Parathyroid adenoma (tissue), 2 donors: ENCODE measurements around the gene DLGAP4.

Source experiments
- H2AFZ ChIP-seq: fragments of 300-600 bp; sonication (generic); one replicate; pipeline ENCODE4 v1.7.0; 2017; ENCODE audit warnings: antibody characterized with exemption, mild to moderate bottlenecking
- H3K27ac ChIP-seq: fragments of 300-600 bp; sonication (generic); one replicate; pipeline ENCODE4 v1.7.0; 2017
- H3K27me3 ChIP-seq: fragments of 300-600 bp; sonication (generic); one replicate; pipeline ENCODE4 v1.7.0; 2017; ENCODE audit warnings: low read length; ENCODE audit not compliant: control insufficient read depth, insufficient read depth
- H3K36me3 ChIP-seq: fragments of 300-600 bp; sonication (generic); one replicate; pipeline ENCODE4 v1.7.0; 2017; ENCODE audit warnings: low read length; ENCODE audit not compliant: control insufficient read depth, insufficient read depth
- H3K4me1 ChIP-seq: fragments of 300-600 bp; sonication (generic); one replicate; pipeline ENCODE4 v1.7.0; 2017; ENCODE audit warnings: control low read depth
- H3K4me2 ChIP-seq: fragments of 300-600 bp; sonication (generic); one replicate; pipeline ENCODE4 v1.7.0; 2017; ENCODE audit warnings: low read length
- H3K4me3 ChIP-seq: fragments of 300-600 bp; sonication (generic); one replicate; pipeline ENCODE4 v1.7.0; 2017; ENCODE audit warnings: low read depth, low read length
- H3K79me2 ChIP-seq: fragments of 300-600 bp; sonication (generic); one replicate; pipeline ENCODE4 v1.7.0; 2017; ENCODE audit warnings: control low read depth
- H3K9ac ChIP-seq: fragments of 300-600 bp; sonication (generic); one replicate; pipeline ENCODE4 v1.7.0; 2017; ENCODE audit warnings: mild to moderate bottlenecking
- H3K9me3 ChIP-seq: fragments of 300-600 bp; sonication (generic); one replicate; pipeline ENCODE4 v1.7.0; 2017; ENCODE audit warnings: low read length; ENCODE audit not compliant: control insufficient read depth
- TF ChIP-seq, protein P1 (sequence below): fragments of 300-600 bp; sonication (generic); IDR thresholded peaks from one replicate; pipeline ENCODE4 v1.7.0; 2017; ENCODE audit warnings: antibody characterized with exemption, mild to moderate bottlenecking
- donor health status: primary hyperparathyroidism.

The DLGAP4 gene

DNA sequence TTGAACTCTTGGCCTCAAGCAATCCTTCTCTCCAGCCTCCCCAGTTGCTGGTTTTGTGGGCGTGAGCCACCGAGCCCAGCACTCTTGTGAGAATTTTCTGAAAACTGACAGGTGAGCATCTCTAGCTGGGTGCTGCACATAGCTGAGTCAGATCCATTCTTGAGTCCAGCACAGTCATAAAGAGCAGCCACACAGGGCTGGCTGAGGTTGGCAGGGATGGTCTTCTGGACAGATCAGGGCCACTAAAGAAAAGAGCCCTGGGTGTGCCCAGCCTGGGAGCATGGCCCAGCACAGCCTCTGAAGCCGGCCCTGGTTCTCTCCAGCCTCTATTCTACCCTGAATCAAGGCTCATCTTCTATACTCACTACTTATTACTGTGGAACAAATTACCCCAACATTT is 11.5 kb downstream of the DLGAP4 start:
- H3K9me3 ChIP-seq, result no peaks in the 10 kb centered on the region
- H3K79me2 ChIP-seq, result no peaks in the 10 kb centered on the region
- TF ChIP-seq, protein P1, sequence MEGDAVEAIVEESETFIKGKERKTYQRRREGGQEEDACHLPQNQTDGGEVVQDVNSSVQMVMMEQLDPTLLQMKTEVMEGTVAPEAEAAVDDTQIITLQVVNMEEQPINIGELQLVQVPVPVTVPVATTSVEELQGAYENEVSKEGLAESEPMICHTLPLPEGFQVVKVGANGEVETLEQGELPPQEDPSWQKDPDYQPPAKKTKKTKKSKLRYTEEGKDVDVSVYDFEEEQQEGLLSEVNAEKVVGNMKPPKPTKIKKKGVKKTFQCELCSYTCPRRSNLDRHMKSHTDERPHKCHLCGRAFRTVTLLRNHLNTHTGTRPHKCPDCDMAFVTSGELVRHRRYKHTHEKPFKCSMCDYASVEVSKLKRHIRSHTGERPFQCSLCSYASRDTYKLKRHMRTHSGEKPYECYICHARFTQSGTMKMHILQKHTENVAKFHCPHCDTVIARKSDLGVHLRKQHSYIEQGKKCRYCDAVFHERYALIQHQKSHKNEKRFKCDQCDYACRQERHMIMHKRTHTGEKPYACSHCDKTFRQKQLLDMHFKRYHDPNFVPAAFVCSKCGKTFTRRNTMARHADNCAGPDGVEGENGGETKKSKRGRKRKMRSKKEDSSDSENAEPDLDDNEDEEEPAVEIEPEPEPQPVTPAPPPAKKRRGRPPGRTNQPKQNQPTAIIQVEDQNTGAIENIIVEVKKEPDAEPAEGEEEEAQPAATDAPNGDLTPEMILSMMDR, result no peak
- no peak overlapping the region for H3K27ac ChIP-seq
- H2AFZ ChIP-seq, result no peak overlapping the region
- no peak overlapping the region for H3K4me2 ChIP-seq
- no peaks in the 10 kb centered on the region for H3K27me3 ChIP-seq
- no peaks in the 10 kb centered on the region for H3K36me3 ChIP-seq
- no peaks in the 10 kb centered on the region for H3K4me1 ChIP-seq
- H3K4me3 ChIP-seq, result no peak overlapping the region
- no peak overlapping the region for H3K9ac ChIP-seq

- TF ChIP-seq, protein P1, result no peak
- H3K4me3 ChIP-seq, result no peak overlapping the region
- H3K4me2 ChIP-seq, result no peak overlapping the region
- H3K4me1 ChIP-seq, result no peaks in the 10 kb centered on the region
- H3K27ac ChIP-seq, result no peak overlapping the region
- H3K9ac ChIP-seq, result no peak overlapping the region
- no peaks in the 10 kb centered on the region for H3K9me3 ChIP-seq
- no peaks in the 10 kb centered on the region for H3K36me3 ChIP-seq
- H3K27me3 ChIP-seq, result no peaks in the 10 kb centered on the region
- no peaks in the 10 kb centered on the region for H3K79me2 ChIP-seq
- H2AFZ ChIP-seq, result no peak overlapping the region
These were observed 12.0 kb downstream of the DLGAP4 start for GRCh38 chr20:36318166-36318565.

- Histone ChIP-seq H3K9me3 (no peaks in the 10 kb centered on the region), H3K9ac (no peak overlapping the region), H3K27me3 (no peaks in the 10 kb centered on the region), H3K27ac (no peak overlapping the region), H3K79me2 (no peaks in the 10 kb centered on the region), H3K4me2 (no peak overlapping the region), H2AFZ (no peak overlapping the region), H3K4me3 (no peak overlapping the region), H3K36me3 (no peaks in the 10 kb centered on the region), H3K4me1 (no peaks in the 10 kb centered on the region)
- TF ChIP-seq, protein P1, result no peak
These were observed 13.5 kb downstream of the DLGAP4 start for GRCh38 chr20:36319356-36320260.

DNA sequence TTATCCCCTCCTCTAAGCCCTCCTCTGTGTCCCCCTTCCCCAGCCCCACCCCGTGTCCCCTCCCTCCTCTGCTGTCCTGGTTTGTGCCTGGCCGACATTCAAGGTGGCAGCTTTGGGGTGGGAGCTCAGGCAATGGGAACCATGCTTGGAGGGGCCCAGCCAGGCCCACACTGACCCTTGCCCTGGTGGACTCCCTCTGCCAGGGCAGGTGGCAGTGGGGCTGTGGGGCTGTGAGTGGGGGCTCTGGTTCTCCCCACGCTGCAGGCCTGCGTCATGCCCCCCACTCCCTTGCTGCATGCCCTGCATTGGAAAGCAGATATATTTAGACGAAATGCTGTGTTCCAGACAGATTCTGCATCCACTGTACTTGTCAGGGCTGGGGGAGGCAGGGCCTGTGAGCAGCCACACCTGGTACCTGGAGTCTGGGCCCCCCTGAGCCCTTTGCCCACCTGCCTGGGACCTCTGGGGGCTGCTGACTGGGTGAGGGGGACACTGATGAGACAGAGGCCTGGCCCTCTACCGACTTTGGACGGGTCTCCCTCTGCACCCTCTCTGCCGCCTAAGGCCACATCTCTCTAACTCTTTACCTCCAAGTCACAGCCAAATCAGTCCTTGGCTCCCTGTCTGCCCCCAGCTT is 14.2 kb downstream of the DLGAP4 start:
- no peak overlapping the region for H3K4me2 ChIP-seq
- no peak overlapping the region for H2AFZ ChIP-seq
- H3K9ac ChIP-seq, result no peak overlapping the region
- no peaks in the 10 kb centered on the region for H3K27me3 ChIP-seq
- no peaks in the 10 kb centered on the region for H3K79me2 ChIP-seq
- H3K27ac ChIP-seq, result no peak overlapping the region
- TF ChIP-seq, protein P1, result no peak
- no peaks in the 10 kb centered on the region for H3K4me1 ChIP-seq
- no peaks in the 10 kb centered on the region for H3K9me3 ChIP-seq
- no peak overlapping the region for H3K4me3 ChIP-seq
- H3K36me3 ChIP-seq, result no peaks in the 10 kb centered on the region
